Measurements from ENCODE around the gene FAM120A. TPM values are rescaled to one million over a fixed set of nuclear protein-coding genes. Genes with fewer than 3 reads are reported as not detected.
"Not testable (repeated sequence)": the region's sequence is repeated elsewhere in the genome, so short reads cannot be mapped to it uniquely, and the experiment has no call there.

FAM120A gene
- total RNA-seq, 1 donor = 185 TPM

DNA sequence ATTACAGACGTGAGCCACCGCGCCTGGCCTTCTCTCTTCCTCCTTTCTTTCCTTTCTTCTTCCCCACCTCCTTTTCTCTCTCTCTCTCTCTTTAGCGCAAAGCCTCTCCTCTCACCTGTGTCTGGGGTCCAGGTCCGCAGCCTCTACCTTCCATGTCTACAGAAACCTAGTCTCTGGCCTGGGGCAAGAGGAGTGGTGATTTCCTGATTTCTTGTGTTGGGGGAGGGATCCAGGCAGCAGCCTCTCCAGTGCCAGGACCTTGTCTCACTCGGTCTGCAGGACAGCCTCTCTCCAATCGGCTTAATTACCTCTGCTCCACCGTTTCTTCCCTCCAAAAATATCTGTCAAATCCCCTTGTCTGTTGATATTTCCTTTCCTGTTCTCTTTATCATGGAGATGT is 16.1 kb upstream of the FAM120A start:
- H3K4me3 ChIP-seq (ENCODE audit: low read depth, low read length) = no peak overlapping the region
- DNase-seq (ENCODE audit: low read depth) = no peak
- TF ChIP-seq, protein P1, sequence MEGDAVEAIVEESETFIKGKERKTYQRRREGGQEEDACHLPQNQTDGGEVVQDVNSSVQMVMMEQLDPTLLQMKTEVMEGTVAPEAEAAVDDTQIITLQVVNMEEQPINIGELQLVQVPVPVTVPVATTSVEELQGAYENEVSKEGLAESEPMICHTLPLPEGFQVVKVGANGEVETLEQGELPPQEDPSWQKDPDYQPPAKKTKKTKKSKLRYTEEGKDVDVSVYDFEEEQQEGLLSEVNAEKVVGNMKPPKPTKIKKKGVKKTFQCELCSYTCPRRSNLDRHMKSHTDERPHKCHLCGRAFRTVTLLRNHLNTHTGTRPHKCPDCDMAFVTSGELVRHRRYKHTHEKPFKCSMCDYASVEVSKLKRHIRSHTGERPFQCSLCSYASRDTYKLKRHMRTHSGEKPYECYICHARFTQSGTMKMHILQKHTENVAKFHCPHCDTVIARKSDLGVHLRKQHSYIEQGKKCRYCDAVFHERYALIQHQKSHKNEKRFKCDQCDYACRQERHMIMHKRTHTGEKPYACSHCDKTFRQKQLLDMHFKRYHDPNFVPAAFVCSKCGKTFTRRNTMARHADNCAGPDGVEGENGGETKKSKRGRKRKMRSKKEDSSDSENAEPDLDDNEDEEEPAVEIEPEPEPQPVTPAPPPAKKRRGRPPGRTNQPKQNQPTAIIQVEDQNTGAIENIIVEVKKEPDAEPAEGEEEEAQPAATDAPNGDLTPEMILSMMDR (IDR thresholded peaks at IDR 0.05; ENCODE audit: insufficient read depth, low read depth, low read length) = no peak

DNA sequence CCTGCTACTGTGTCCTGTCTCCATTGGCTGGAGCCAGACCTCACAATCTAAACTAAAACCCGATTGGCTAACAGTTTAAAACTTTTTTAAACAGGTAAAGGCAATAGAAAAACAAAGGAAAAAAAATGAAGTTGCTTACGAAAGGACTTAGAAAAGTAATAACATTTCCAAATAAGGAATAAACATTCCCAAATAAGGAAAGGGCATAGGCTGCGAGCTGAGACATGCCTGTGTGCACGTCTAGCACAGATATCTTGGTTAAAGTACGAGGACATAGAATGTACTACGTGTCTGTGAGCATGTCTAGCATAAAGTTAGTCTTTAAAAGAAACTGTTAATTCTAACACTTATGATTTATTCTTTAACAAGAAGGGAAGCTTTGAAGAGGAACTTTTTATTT is 15.3 kb upstream of the FAM120A start:
- H3K4me3 ChIP-seq (ENCODE audit: low read depth, low read length) = no peak overlapping the region
- TF ChIP-seq, protein P1 (IDR thresholded peaks at IDR 0.05; ENCODE audit: insufficient read depth, low read depth, low read length) = no peak
- no peak for DNase-seq (ENCODE audit: low read depth)

DNA sequence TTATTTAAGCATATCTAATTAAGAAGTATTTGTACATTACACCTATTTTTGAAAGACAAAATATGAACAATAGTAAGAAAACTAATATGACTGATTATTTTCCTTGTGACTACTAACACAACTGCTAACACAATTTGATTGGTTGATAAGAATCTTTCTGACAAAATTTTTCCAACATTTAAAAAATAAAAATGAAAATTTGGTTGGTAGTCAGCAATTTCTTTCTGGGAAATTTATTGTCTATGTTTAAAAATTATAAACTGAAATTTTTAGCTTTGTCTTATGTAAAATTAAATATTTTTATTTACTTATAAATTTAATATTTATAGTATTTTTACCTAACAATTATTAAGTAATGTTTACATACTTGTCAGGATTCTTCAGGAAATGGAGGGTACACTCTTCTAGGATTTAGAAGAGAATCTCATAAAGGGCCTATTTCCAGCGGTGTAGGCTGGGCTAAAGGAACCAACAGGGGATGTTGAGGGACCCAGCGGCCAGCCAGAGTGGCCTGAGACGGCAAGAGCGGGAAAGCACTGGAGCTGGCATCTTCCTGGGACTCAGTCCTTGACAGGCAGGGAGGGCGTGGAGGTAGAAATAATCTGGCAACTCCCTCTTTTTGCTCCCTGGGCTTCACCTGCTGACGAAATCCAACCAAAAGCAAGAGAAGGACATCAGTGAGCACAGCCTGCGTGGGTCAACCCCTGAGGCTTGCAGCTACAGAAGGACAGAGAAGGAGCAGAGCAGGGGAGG is 14.7 kb upstream of the FAM120A start:
- TF ChIP-seq, protein P1 (IDR thresholded peaks at IDR 0.05; ENCODE audit: insufficient read depth, low read depth, low read length) = no peak
- no peak for DNase-seq (ENCODE audit: low read depth)
- no peak overlapping the region for H3K4me3 ChIP-seq (ENCODE audit: low read depth, low read length)

DNA sequence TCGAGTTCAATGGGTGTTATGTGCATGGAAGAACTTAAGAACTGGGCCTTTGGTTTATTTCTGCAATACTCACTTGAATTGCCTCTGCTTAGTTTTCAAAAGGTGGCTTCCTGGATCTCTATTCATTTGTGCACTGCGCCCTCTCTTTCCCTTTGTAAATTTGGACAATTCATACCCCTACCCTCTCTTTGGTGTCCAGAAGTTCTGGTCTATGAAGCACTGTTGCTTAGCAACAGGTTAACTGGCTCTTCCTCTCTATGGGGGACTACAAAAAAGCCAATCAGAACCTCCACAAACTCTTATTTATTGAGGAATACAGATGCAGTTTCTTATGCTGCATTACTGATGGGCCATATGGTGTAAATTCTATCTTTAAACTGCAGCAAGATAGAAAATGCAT is 13.5 kb upstream of the FAM120A start:
- H3K4me3 ChIP-seq (ENCODE audit: low read depth, low read length) = no peak overlapping the region
- TF ChIP-seq, protein P1 (IDR thresholded peaks at IDR 0.05; ENCODE audit: insufficient read depth, low read depth, low read length) = no peak
- DNase-seq (ENCODE audit: low read depth) = no peak

DNA sequence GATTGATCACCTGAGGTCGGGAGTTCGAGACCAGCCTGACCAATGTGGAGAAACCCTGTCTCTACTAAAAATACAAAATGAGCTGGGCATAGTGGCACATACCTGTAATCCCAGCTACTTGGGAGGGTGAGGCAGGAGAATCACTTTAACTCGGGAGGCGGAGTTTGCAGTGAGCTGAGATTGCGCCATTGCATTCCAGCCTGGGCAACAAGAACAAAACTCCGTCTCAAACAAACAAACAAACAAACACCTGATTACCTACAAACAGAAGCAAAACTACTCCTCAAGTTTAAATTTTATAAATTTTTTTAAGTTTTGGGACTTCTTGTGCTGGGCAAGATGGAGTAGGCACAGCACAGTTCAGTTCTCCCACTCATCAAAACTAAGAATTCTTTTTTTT is 12.2 kb upstream of the FAM120A start:
- H3K4me3 ChIP-seq (ENCODE audit: low read depth, low read length); DNase-seq (ENCODE audit: low read depth): not testable (repeated sequence)

DNA sequence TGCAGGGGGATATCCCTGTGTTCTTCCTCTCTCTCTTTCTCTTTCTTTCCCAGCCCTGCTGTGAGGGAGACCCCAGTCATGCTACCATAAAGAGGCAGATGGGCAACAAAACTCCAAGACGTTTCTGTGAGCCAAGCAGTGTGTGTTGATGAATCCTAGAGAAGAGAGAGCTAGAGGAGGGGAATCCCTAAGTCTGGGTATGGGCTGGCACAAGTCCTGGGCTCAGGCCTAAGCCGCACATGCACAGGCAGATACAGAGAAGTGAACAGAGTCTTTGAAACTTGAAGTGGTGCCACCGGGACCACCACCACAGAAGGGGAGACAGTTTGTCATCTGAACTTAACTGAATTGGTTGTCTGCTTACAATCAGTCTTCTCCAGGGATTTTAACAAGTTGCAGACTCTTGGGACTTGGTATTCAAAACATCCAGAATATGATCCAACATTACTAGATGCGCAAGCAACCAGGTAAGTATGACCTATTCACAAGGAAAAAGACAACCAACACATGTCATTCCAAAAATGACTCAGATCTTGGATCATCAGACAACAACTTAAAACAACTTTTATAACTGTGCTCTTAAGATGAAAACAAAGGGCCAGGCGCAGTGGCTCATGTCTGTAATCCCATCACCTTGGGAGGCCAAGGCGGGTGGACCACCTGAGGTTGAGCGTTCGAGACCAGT is 10.4 kb upstream of the FAM120A start:
- TF ChIP-seq, protein P1 (IDR thresholded peaks at IDR 0.05; ENCODE audit: insufficient read depth, low read depth, low read length) = no peak
- DNase-seq (ENCODE audit: low read depth) = no peak
- H3K4me3 ChIP-seq (ENCODE audit: low read depth, low read length) = no peak overlapping the region

DNA sequence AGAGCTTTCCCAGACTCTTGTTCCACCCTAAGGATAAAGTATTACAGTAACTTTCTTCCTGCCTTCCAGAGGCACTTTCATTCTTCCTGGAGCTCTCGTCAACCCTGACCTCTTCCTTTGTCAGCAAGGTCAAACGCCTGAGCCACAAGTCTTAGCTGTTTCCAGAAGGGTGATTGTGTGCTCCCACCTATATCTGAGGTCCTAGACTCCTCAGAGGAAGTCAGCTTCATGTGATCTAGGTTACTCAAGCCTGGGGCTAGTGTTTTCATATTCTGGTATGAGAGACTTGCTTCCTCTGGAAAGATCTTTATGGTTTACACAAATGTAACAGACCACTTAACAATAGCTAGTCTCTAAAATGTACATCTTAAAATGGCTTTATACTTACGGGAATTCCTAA is 5.4 kb upstream of the FAM120A start:
- TF ChIP-seq, protein P1 (IDR thresholded peaks at IDR 0.05; ENCODE audit: insufficient read depth, low read depth, low read length) = no peak
- no peak for DNase-seq (ENCODE audit: low read depth)

More for the DNA sequence above, 5.4 kb upstream of the FAM120A start:
- H3K4me3 ChIP-seq (ENCODE audit: low read depth, low read length) = no peak overlapping the region

Data from fibroblast of villous mesenchyme (primary cell).